Fibroblast of skin of left biceps (primary cell): ENCODE results near the gene ZC3H6.
"Not testable (repeated sequence)": the region's sequence is repeated elsewhere in the genome, so short reads cannot be mapped to it uniquely, and the experiment has no call there.

Experiments used
- DNase-seq, 2 experiments: peaks; one replicate each; pipeline ENCODE4 v3.0.0-alpha.2; 2013; ENCODE audit warnings: low read depth in 2 of 2

Gene ZC3H6

DNA sequence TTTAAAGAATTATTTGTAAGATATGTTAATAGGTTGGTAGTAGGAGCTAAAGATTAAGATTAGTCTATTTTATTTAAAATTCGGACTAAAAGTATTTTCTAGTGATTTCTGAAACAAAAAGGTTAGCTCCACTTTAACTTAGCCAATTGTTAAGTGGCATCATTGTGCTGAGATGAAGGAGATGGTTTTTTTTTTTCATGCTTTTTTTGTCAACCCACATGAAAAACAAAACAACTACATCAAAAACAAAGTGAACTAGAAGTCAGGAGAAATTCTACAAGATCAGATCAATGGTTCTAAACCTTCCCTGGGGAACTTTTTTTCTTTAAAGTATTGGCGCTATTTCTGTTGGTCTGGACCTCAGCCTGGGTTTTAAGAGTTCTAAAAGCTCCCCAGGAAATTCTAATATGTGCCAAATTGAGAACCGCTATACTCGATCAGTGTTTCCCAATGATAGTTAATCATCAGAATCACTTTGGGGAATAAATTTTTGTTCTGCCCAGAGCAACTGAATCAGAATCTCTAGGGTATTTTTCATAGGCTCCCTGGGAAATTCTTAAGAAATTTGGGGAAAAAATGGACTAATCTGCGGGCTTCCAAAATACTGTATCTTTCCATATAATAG lies 2.3 kb downstream of the ZC3H6 start:
- no peak for DNase-seq

GRCh38 chr2:112282066-112282465 lies 6.7 kb downstream of the ZC3H6 start:
- DNase-seq = not testable (repeated sequence)

DNA sequence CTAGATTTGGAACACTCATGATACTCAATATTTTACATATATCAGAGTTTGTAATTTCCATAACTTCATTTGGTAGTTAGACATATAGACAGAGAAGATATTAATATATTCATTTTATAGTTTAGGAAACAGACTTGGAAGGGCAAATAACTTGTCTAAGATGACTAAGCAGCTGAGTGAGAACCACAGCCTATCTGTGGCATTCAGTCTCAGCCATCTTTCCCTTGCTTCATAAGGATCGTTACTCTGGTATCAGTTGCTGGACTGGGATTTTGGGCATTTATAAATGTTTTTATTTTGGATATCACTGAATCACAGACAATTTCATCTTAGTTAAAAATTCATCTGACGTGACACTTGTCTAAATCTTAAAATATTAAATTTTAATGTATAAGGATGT lies 8.1 kb downstream of the ZC3H6 start:
- not testable (repeated sequence) for DNase-seq

- DNase-seq = no peak
These were observed 14.7 kb downstream of the ZC3H6 start for GRCh38 chr2:112290088-112290487.

- DNase-seq = no peak
These were observed 15.3 kb downstream of the ZC3H6 start for GRCh38 chr2:112290648-112291047.

GRCh38 chr2:112293636-112294401 lies 18.4 kb downstream of the ZC3H6 start:
- no peak for DNase-seq

- DNase-seq = no peak
These were observed 20.1 kb downstream of the ZC3H6 start for GRCh38 chr2:112295407-112296078.

DNA sequence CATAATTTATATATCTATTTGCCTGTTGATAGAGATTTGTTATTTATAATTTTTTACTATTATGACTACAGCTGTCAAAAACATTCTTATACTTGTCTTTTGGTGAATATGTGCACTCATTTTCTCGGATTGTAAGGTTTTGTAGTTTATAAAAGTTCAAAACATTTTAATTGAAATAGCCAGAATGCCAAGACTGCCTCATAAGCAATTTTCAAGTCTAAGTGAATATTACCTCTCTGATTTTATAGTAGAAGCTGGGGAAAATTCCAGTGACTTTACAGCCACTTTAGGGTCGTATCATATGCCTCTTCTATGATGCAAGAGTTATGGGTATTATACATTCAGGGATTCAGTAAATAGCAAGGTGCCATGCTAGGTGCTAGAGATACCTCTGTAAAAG lies 21.0 kb downstream of the ZC3H6 start:
- no peak for DNase-seq

DNA sequence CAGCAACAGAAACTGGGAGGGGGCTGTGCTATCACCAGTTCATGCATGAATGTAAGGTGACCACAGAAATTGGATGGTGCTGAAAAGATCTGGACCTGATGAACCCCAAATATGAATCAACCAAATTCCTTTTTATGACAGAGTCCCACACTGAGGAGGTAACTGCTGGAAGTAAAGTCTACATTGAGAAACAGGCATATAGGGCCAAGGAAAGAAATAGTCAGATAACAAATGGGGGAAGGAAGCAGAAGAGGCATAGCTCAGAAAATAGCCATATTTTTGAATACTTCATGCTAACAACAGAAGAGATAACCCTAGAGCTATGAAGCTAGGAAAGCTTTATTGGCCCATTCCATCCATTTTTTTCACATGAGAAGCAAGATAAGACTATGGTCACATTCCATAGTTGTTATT lies 25.8 kb downstream of the ZC3H6 start:
- no peak for DNase-seq

GRCh38 chr2:112301973-112302372 lies 26.6 kb downstream of the ZC3H6 start:
- DNase-seq = no peak

- no peak for DNase-seq
These were observed 29.0 kb downstream of the ZC3H6 start for GRCh38 chr2:112304298-112304941.

GRCh38 chr2:112305132-112305531 lies 29.7 kb downstream of the ZC3H6 start:
- DNase-seq = no peak

DNA sequence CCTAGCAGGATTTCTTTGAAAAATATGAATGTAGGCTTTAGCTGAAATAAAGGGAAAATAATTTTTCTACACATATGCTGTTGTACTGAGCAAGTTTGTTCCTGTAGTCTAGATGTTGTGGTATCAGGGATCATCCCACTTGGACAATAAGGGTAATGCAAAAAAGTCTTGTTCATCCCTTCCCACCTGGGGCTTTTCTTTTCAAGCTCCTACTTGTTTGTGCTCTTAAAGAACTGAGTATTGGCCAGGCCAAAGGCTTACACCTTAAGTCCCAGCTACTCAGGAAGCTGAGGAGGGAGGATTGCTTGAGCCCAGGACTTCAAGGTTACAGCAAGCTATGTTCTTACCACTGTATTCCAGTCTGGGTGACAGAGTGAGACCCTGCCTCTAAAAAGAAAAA lies 35.5 kb downstream of the ZC3H6 start:
- DNase-seq = no peak

DNA sequence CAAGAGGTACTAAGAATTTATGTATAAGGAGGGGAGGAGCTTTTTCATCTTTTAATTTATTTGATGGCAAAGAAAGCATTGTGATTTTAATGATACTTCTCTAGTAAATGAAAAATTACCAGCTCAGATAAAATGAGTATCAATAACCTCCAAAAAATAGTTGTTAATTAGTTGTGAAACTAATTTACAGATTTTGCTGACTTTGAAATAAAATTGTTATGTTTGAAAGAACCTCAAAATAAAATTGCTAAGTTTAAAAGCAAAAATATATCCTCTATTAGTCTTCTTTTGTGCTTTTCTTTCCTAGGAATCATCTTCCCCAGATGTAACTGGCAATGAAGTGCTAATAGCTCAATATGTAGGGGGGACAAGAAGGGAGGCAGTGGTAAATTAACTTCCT lies 36.5 kb downstream of the ZC3H6 start:
- DNase-seq = no peak

DNA sequence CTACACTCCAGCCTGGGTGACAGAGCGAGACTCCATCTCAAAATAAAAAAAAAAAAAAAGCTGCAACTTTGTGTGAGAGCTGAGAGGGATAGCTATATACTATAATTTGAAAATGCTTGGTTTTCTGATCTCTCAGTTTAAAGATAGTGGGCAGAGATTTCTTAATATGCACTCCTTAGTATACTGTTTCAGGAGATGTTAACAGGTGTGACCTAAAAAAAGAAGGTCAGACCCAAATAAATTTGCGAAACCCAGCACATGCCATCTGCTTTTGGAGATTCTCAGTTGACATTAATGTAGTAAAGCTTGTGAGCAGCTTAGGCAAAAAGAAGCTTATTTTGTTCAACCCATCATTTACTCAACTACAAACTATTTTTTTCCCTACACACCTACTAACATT lies 37.4 kb downstream of the ZC3H6 start:
- DNase-seq = no peak

- no peak for DNase-seq
These were observed 39.5 kb downstream of the ZC3H6 start for GRCh38 chr2:112314856-112315255.

- peak in 1 of 2 experiments; percentile 12 for DNase-seq
These were observed 42.1 kb downstream of the ZC3H6 start for GRCh38 chr2:112317303-112318158.

- DNase-seq = no peak
These were observed 43.1 kb downstream of the ZC3H6 start for GRCh38 chr2:112318515-112318914.

- DNase-seq = no peak
These were observed 46.3 kb downstream of the ZC3H6 start for GRCh38 chr2:112321375-112322320.

DNA sequence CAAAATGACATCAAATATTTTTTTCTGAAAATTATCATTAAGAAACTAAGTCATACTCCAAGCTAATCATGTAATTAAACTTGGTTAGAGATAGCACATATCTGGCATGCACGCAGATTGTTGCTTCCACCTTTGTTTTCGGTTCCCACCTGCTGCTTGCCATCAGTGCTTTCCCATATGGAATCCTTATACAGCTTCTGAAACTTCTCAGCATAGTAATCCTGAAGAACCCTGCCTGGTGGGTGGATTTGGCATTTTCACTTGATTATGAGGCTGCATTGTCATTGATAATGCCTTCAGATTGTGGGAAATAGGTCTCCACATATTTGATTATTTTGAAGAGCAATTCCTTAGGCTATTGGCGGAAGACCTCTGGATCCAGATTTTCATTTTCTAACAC lies 47.5 kb downstream of the ZC3H6 start:
- DNase-seq = no peak
